Hepatocyte (in vitro differentiated cells): ENCODE data around the gene GNG7.

Source experiments
- EZH2 ChIP-seq: fragments of 200-600 bp; sonication (generic); IDR thresholded peaks from 2 replicates; pipeline ENCODE4 v1.6.1; 2016; ENCODE audit warnings: antibody characterized with exemption, mild to moderate bottlenecking, borderline replicate concordance
- EZH2phosphoT487 ChIP-seq: fragments of 200-600 bp; sonication (generic); IDR thresholded peaks from one replicate; pipeline ENCODE4 v1.6.1; 2018; ENCODE audit warnings: antibody characterized with exemption, mild to moderate bottlenecking, low read depth, moderate library complexity; ENCODE audit not compliant: unreplicated experiment, severe bottlenecking
- TF ChIP-seq, protein P1 (sequence below): fragments of 200-600 bp; sonication (generic); IDR thresholded peaks from 2 replicates; pipeline ENCODE4 v1.5.1; 2016; ENCODE audit warnings: antibody characterized with exemption, mild to moderate bottlenecking; ENCODE audit not compliant: poor library complexity

DNA sequence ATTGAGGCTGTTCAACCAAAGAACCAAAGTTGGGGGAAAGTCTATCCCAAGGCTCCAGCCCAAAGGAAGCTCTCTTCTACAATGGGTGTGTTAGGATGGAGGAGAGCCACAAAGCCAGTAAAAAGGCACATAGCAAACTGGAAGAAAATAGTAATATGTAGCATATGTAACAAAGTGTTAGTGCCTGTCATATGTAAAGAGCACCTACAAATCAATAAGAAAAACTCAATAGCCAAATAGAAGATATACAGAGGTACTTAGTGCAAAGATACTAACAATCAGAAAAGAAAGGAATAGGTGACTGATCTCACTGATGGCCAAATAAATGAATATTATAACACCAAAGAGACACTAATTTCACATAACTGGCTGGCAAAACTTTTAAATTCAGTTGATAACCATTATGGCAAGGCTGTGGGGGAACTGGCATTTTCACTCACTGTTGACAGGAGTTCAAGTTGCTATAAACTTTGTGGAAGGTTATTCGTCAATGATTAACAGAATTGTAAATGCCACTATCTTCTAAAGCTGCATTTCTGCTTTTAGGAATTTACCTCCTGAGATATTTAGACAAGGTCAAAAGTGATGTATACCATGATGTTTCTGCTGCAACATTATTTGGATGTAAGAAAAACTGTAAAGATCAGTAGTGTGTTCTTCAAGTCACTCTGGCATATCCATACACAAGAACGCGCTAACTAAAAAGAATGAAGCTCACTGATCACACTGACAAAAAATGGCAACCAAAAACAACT, 110.8 kb downstream of the GNG7 start:
- TF ChIP-seq, protein P1, sequence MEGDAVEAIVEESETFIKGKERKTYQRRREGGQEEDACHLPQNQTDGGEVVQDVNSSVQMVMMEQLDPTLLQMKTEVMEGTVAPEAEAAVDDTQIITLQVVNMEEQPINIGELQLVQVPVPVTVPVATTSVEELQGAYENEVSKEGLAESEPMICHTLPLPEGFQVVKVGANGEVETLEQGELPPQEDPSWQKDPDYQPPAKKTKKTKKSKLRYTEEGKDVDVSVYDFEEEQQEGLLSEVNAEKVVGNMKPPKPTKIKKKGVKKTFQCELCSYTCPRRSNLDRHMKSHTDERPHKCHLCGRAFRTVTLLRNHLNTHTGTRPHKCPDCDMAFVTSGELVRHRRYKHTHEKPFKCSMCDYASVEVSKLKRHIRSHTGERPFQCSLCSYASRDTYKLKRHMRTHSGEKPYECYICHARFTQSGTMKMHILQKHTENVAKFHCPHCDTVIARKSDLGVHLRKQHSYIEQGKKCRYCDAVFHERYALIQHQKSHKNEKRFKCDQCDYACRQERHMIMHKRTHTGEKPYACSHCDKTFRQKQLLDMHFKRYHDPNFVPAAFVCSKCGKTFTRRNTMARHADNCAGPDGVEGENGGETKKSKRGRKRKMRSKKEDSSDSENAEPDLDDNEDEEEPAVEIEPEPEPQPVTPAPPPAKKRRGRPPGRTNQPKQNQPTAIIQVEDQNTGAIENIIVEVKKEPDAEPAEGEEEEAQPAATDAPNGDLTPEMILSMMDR: no peak
- no peak for TF ChIP-seq EZH2
- no peak for TF ChIP-seq EZH2phosphoT487
